IMR-90 (cell line): Measurements from ENCODE around the gene DUSP2. TPM values are rescaled to one million over a fixed set of nuclear protein-coding genes. Genes with fewer than 3 reads are reported as not detected.
A peak's percentile ranks its signal among the peaks of the same experiment; 100 is the strongest.

Experiments used
- ATAC-seq: fragments of 200-7000 bp; cut with Tn5 transposase; 2 replicates; pipeline ENCODE4 v1.9.1; 2020; ENCODE audit warnings: low read depth, mild to moderate bottlenecking, moderate library complexity
- BruUV-seq: library from RNA; stranded (reverse); fragments of 400-500 nt; replicated peaks from 2 replicates; lab custom pipeline; 2021; lab: Mats Ljungman, UMichigan
- CTCF ChIA-PET: fragments of 300-600 bp; formaldehyde crosslinking; extraction: SDS; loops from one replicate; lab custom pipeline; 2021; ENCODE audit warnings: antibody characterized with exemption; lab: Yijun Ruan, JAX
- POLR2A ChIA-PET: fragments of 300-600 bp; sonication (Branson Sonifier 250); formaldehyde crosslinking; loops from one replicate; lab custom pipeline; 2022; ENCODE audit warnings: antibody characterized with exemption; ENCODE audit not compliant: unreplicated experiment; lab: Charles Lee
- DNase-seq: peaks from one replicate; pipeline ENCODE4 v3.0.0; 2013
- H2AFZ ChIP-seq: replicated peaks from 2 replicates; pipeline ENCODE3; 2013; ENCODE audit warnings: low read length, mild to moderate bottlenecking; ENCODE audit not compliant: poor library complexity
- H2AK5ac ChIP-seq: 2 replicates; pipeline ENCODE4 v1.6.1; 2013; ENCODE audit warnings: low read depth, low read length, inconsistent platforms
- H2AK9ac ChIP-seq: replicated peaks from 2 replicates; pipeline ENCODE3; 2013; ENCODE audit warnings: mild to moderate bottlenecking, low read depth, low read length, moderate library complexity; ENCODE audit not compliant: poor library complexity
- H2BK120ac ChIP-seq: 2 replicates; pipeline ENCODE4 v1.6.1; 2013; ENCODE audit warnings: low read depth, low read length, inconsistent platforms
- H2BK15ac ChIP-seq: 3 replicates; pipeline ENCODE4 v1.6.1; 2013; ENCODE audit warnings: low read depth, low read length, inconsistent platforms
- H2BK20ac ChIP-seq: 2 replicates; pipeline ENCODE4 v1.6.1; 2013; ENCODE audit warnings: low read depth, mild to moderate bottlenecking, inconsistent platforms, low read length, moderate library complexity
- H2BK5ac ChIP-seq: 2 replicates; pipeline ENCODE4 v1.6.1; 2013; ENCODE audit warnings: mild to moderate bottlenecking, low read depth, low read length, inconsistent platforms; ENCODE audit not compliant: poor library complexity, severe bottlenecking
- H3K14ac ChIP-seq: replicated peaks from 2 replicates; pipeline ENCODE4 v1.6.1; 2013; ENCODE audit warnings: low read depth, low read length, inconsistent platforms
- H3K18ac ChIP-seq: 2 replicates; pipeline ENCODE4 v1.6.1; 2013; ENCODE audit warnings: low read depth, low read length, control low read depth
- H3K23ac ChIP-seq: 2 replicates; pipeline ENCODE4 v1.6.1; 2013; ENCODE audit warnings: low read depth, low read length, inconsistent platforms
- H3K27ac ChIP-seq: 2 replicates; pipeline ENCODE4 v1.5.1; 2013; ENCODE audit warnings: mild to moderate bottlenecking, control low read depth, low read length; ENCODE audit not compliant: insufficient read depth
- H3K27me3 ChIP-seq: 2 replicates; pipeline ENCODE4 v1.6.1; 2013; ENCODE audit warnings: low read length; ENCODE audit not compliant: control insufficient read depth, insufficient read depth
- H3K36me3 ChIP-seq: 2 replicates; pipeline ENCODE4 v1.6.1; 2013; ENCODE audit warnings: low read length, mixed read lengths; ENCODE audit not compliant: control insufficient read depth, insufficient read depth
- H3K4ac ChIP-seq: 2 replicates; pipeline ENCODE4 v1.6.1; 2013; ENCODE audit warnings: low read depth, low read length, inconsistent platforms
- H3K4me1 ChIP-seq: 2 replicates; pipeline ENCODE4 v1.6.1; 2013; ENCODE audit warnings: low read length, mixed read lengths; ENCODE audit not compliant: control insufficient read depth, insufficient read depth
- H3K4me2 ChIP-seq: 2 replicates; pipeline ENCODE4 v1.6.1; 2013; ENCODE audit warnings: low read depth, mild to moderate bottlenecking, control low read depth, low read length, moderate library complexity
- H3K4me3 ChIP-seq: 2 replicates; pipeline ENCODE4 v1.5.1; 2013; ENCODE audit warnings: low read depth, mild to moderate bottlenecking, control low read depth, low read length, moderate library complexity; ENCODE audit not compliant: insufficient read depth
- H3K56ac ChIP-seq: 2 replicates; pipeline ENCODE4 v1.6.1; 2013; ENCODE audit warnings: low read length, inconsistent platforms; ENCODE audit not compliant: insufficient read depth; ENCODE audit errors: extremely low read depth
- H3K79me1 ChIP-seq, 2 experiments: 2 replicates each; pipeline ENCODE4 v1.6.1; 2013; ENCODE audit warnings: low read length in 2 of 2, inconsistent platforms in 1 of 2, low read depth in 1 of 2
- H3K9ac ChIP-seq: 2 replicates; pipeline ENCODE4 v1.6.1; 2013; ENCODE audit warnings: low read depth, low read length, control low read depth
- H3K9me1 ChIP-seq: 2 replicates; pipeline ENCODE4 v1.6.1; 2013; ENCODE audit warnings: low read length, inconsistent platforms; ENCODE audit not compliant: insufficient read depth
- H3K9me3 ChIP-seq: 2 replicates; pipeline ENCODE4 v1.6.1; 2013; ENCODE audit warnings: low read length; ENCODE audit not compliant: control insufficient read depth, insufficient read depth
- H4K20me1 ChIP-seq: 2 replicates; pipeline ENCODE4 v1.6.1; 2013; ENCODE audit warnings: low read length, inconsistent platforms; ENCODE audit not compliant: insufficient read depth
- H4K5ac ChIP-seq: 2 replicates; pipeline ENCODE4 v1.6.1; 2013; ENCODE audit warnings: mild to moderate bottlenecking, low read depth, low read length, control low read depth
- H4K8ac ChIP-seq, 2 experiments: 2 replicates each; pipeline ENCODE4 v1.6.1; 2013; ENCODE audit warnings: low read depth in 2 of 2, low read length in 2 of 2, control low read depth in 1 of 2, inconsistent platforms in 1 of 2
- H4K91ac ChIP-seq: 2 replicates; pipeline ENCODE4 v1.6.1; 2013; ENCODE audit warnings: low read depth, low read length, inconsistent platforms; ENCODE audit not compliant: insufficient read depth
- FOS ChIP-seq: fragments of 150-350 bp; IDR thresholded peaks from 2 replicates; pipeline ENCODE4 v1.6.1; 2016; ENCODE audit warnings: low read depth, low read length
- MAZ ChIP-seq: IDR thresholded peaks from 2 replicates; pipeline ENCODE4 v1.6.1; 2012; ENCODE audit warnings: low read depth, mild to moderate bottlenecking, low read length, improper control_type of control experiment, moderate library complexity, borderline replicate concordance
- RAD21 ChIP-seq: IDR thresholded peaks from 2 replicates; pipeline ENCODE4 v1.6.1; 2012; ENCODE audit warnings: low read length, improper control_type of control experiment
- SMC3 ChIP-seq: fragments of 150-350 bp; IDR thresholded peaks from 2 replicates; pipeline ENCODE4 v1.6.1; 2016; ENCODE audit warnings: low read depth, mild to moderate bottlenecking, antibody characterized with exemption, low read length, moderate library complexity
- WGBS, 2 experiments: methylation state at CpG; one replicate each; pipeline versions ENCODE4 v1.1.5 to v1.1.7; 2013; ENCODE audit warnings: missing lambda C conversion rate in 2 of 2; ENCODE audit not compliant: insufficient read length in 1 of 2; ENCODE audit errors: extremely low coverage in 2 of 2; 5-methylcytosine and 5-hydroxymethylcytosine counted together
- dilution Hi-C: fragments of 300-500 bp; cut with HindIII; formaldehyde crosslinking; loops from one replicate; pipeline ENCODE4 v1.14.3; 2018; ENCODE audit warnings: low sequenced_read_pairs; ENCODE audit not compliant: unreplicated experiment
- in situ Hi-C: fragments of 300-500 bp; cut with MboI; formaldehyde crosslinking; loops from 3 replicates; pipeline ENCODE4 v1.14.3; 2019; ENCODE audit warnings: low sequenced_read_pairs, inconsistent platforms, mixed read lengths
- intact Hi-C: fragments of 100-400 bp; cut with micrococcal nuclease; formaldehyde crosslinking; loops from 2 replicates; pipeline ENCODE4 v1.10.0; 2022
- polyA plus RNA-seq, 3 experiments: library from polyadenylated mRNA; depleted of rRNA; stranded (reverse); fragments of >200 nt; gene quantifications; 2 replicates each; pipeline ENCODE4 v1.2.3, GENCODE V29; 2012; ENCODE audit warnings: low replicate concordance in 1 of 3
- total RNA-seq: library from RNA; depleted of rRNA; stranded (reverse); fragments of >200 nt; gene quantifications from 2 replicates; pipeline ENCODE4 v1.2.3, GENCODE V29; 2012
- TF ChIP-seq, protein P1 (sequence below): conservative IDR thresholded peaks from 2 replicates; pipeline ENCODE4 v1.5.1; 2012; ENCODE audit warnings: mild to moderate bottlenecking, low read depth, low read length, improper control_type of control experiment

The DUSP2 gene
- total and polyA plus RNA-seq, 2 of the 4 experiments (the other 2 are of a cell fraction), result 1.8 to 3.8 TPM

DNA sequence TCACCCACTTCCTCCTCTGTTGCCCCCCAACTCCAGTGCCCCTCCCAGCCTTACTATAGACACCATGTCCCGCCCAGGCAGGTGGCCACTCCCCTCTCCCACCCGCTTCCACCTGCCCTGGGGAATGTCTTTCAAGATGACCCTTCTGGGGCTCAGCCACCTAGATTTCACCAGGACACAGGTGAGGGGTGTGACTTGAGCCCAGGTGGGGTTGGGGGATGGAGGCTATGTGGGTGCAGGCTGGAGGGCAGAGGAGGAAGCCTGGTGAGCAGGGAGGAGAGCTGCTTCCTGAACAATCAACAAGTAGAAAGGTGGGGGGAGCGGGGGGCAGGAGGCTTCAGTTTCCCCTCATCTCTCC lies 37.6 kb downstream of the DUSP2 start:
- Histone ChIP-seq H2BK15ac (no peak overlapping the region), H2BK20ac (no peak overlapping the region), H3K4me1 (no peaks in the 10 kb centered on the region; the same call in 1 of the 2 replicates), H4K20me1 (no peaks in the 10 kb centered on the region), H3K23ac (no peak overlapping the region), H4K8ac (no peak overlapping the region), H3K14ac (no peak overlapping the region), H3K4me3 (no peak overlapping the region), H3K9me1 (no peaks in the 10 kb centered on the region), H2AK9ac (peak overlapping the region; percentile 16), H4K91ac (no peak overlapping the region), H3K79me1 (no peaks in the 10 kb centered on the region), H3K36me3 (no peaks in the 10 kb centered on the region), H3K18ac (no peak overlapping the region), H2AFZ (no peak overlapping the region), H3K4me2 (no peak overlapping the region), H3K27ac (no peak overlapping the region), H2BK120ac (no peak overlapping the region), H3K4ac (no peak overlapping the region), H2AK5ac (no peak overlapping the region), H3K9ac (no peak overlapping the region), H3K27me3 (peaks cover 60% of the 10 kb centered on the region), H2BK5ac (no peak overlapping the region), H3K56ac (no peak overlapping the region), H3K9me3 (peaks cover 15% of the 10 kb centered on the region), H4K5ac (no peak overlapping the region)
- ChIA-PET CTCF (no interaction called here), POLR2A (interaction anchor here (0.6 kb wide), 1 partner anchor 168 kb away, joined by 3 read pairs; no protein-coding TSS in a partner anchor)
- intact Hi-C loops (no loop called here), in situ Hi-C loops (loop anchor here (25.0 kb wide), 1 partner anchor 95 kb away; no protein-coding TSS in a partner anchor), dilution Hi-C loops (no loop called here)
- no TSS peak for BruUV-seq
- DNase-seq (no peak), ATAC-seq (no peak)
- TF ChIP-seq RAD21 (no peak), FOS (no peak), MAZ (no peak), SMC3 (no peak)
- TF ChIP-seq, protein P1, sequence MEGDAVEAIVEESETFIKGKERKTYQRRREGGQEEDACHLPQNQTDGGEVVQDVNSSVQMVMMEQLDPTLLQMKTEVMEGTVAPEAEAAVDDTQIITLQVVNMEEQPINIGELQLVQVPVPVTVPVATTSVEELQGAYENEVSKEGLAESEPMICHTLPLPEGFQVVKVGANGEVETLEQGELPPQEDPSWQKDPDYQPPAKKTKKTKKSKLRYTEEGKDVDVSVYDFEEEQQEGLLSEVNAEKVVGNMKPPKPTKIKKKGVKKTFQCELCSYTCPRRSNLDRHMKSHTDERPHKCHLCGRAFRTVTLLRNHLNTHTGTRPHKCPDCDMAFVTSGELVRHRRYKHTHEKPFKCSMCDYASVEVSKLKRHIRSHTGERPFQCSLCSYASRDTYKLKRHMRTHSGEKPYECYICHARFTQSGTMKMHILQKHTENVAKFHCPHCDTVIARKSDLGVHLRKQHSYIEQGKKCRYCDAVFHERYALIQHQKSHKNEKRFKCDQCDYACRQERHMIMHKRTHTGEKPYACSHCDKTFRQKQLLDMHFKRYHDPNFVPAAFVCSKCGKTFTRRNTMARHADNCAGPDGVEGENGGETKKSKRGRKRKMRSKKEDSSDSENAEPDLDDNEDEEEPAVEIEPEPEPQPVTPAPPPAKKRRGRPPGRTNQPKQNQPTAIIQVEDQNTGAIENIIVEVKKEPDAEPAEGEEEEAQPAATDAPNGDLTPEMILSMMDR, result no peak
- no CpG with 5 or more reads among the region's 3 CpGs for WGBS, 2 experiments
